ENCODE measurements around the gene CHAF1A.

The CHAF1A gene

DNA sequence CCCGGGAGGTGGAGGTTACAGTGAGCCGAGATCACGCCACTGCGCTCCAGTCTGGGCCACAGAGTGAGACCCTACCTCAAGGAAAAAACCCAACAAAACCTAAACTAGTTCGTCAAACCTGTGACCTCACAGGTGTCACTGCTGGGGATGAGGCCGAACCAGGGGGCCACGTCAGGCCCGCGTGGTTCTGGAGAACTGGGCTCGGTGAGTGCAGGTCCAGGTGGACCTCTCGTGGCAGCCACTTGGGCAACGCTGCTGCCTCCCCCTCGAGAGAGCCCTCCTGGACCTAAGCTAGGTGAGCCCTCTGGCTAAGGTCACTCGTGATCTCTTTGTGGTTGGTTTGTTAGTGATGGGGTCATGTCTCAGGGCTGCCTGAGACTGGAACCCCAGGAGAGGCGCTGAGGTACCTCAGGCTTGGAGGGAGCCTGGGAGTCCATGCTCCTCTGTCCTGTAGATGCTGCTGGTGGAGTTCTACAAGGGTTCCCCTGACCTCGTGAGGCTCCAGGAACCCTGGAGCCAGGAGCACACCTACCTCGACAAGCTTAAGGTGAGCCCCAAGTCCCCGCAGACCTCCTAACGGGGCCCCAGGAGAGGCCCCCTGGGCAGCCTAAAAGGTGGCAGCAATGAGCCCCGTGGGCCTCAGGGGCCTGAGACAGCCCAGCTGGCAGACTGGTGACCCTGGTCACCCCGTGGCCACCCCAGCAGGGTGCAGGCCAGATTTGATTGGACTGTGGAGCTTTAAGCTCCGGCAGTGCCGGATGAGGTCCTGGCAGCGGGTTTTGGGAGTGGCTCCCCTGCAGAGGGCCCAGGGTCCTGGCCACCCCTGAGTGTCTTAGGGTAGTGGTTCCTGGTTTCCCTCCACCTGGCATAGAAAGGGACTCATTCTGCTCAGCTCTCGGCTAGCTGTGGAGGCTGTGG lies 43.5 kb upstream of the CHAF1A start:
- no peak for TF ChIP-seq ZFX (IDR thresholded peaks at IDR 0.05)
- no peak for TF ChIP-seq CTCF (conservative IDR thresholded peaks at IDR 0.05)
- no peak overlapping the region for H3K27ac ChIP-seq

GRCh38 chr19:4359627-4360000 lies 42.8 kb upstream of the CHAF1A start:
- TF ChIP-seq CTCF (conservative IDR thresholded peaks at IDR 0.05) (no peak), ZFX (IDR thresholded peaks at IDR 0.05) (no peak)
- no peak overlapping the region for H3K27ac ChIP-seq

DNA sequence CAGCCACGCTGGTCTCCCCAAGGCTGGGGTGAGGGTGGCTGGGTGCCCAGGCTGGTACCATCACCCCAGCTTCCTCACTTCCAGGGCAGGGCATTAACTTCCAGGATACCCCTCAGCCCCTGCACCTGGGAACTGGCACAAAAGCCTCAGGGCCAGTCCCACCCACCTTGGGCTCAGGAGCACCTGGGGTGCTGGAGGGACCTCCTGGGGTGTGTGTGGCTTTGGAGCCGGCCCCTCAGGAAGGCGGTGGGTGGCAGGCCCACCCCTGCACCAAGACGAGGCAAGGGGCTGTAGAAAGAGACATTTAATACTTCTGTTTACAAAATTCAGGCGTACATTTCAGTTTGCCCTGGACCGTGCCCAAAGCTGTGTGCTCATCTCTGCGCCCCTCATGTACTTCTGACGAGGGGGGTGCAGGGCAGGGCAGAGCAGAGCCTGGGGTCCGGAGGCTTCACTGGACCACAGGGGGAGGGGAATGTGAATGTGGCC lies 42.3 kb upstream of the CHAF1A start:
- TF ChIP-seq ZFX (IDR thresholded peaks at IDR 0.05) = no peak
- no peak for TF ChIP-seq CTCF (conservative IDR thresholded peaks at IDR 0.05)

GRCh38 chr19:4360641-4361151 lies 41.7 kb upstream of the CHAF1A start:
- H3K27ac ChIP-seq = no peak overlapping the region
- TF ChIP-seq CTCF (conservative IDR thresholded peaks at IDR 0.05) = no peak
- TF ChIP-seq ZFX (IDR thresholded peaks at IDR 0.05) = no peak

More for the DNA sequence above, 42.3 kb upstream of the CHAF1A start:
- H3K27ac ChIP-seq = no peak overlapping the region

DNA sequence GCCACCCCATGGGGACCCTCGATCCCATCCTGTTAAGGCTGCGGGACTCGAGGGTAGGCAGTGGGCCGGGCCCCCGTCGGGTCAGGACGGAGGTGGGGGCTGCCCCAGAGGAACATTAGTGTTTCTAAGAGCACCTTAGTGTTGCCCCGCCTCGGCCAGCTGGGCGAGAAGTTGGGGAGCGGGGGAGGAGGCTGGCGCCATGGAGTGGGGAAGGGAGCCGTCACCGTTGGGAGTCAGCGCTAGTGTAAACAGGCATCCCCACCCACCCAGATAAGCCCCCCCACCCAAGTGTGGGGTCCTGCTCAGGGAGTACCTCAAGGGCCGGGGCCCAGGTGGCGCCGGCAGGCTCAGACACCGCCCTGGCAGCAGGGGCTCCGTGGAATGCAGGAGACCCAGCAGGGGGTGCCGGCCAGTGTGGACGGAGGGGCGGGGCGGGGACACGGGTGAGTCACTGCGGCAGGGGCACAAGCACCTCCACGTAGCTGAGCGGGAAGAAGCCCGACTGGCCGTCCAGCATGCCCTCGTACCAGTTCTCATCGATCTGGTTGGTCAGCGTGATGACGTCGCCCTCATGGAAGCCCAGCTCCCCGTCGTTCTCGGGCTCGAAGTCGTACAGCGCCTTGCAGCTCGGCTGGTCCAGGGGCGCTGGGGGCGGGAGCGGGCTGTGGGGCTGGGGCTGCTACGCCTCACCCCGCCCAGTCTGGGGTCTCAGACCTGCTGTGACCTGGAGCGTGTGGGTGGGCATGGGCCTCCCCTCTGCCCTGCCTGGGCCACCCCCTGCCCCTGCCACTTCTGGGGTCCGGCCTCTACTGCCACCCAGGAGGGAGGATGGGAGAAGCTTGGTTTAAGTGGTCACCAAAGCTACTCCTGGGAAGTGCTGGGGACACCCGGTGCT lies 41.0 kb upstream of the CHAF1A start:
- no peak overlapping the region for H3K27ac ChIP-seq
- TF ChIP-seq CTCF (conservative IDR thresholded peaks at IDR 0.05) (no peak), ZFX (IDR thresholded peaks at IDR 0.05) (no peak)

GRCh38 chr19:4362101-4362828 lies 40.2 kb upstream of the CHAF1A start:
- no peak overlapping the region for H3K27ac ChIP-seq
- TF ChIP-seq ZFX (IDR thresholded peaks at IDR 0.05) = no peak
- TF ChIP-seq CTCF (conservative IDR thresholded peaks at IDR 0.05) = no peak
